ENCODE data around the gene TLR3.

- no peak for TF ChIP-seq EZH2 (IDR thresholded peaks at IDR 0.05; ENCODE audit: low read length)
- TF ChIP-seq, protein P1, sequence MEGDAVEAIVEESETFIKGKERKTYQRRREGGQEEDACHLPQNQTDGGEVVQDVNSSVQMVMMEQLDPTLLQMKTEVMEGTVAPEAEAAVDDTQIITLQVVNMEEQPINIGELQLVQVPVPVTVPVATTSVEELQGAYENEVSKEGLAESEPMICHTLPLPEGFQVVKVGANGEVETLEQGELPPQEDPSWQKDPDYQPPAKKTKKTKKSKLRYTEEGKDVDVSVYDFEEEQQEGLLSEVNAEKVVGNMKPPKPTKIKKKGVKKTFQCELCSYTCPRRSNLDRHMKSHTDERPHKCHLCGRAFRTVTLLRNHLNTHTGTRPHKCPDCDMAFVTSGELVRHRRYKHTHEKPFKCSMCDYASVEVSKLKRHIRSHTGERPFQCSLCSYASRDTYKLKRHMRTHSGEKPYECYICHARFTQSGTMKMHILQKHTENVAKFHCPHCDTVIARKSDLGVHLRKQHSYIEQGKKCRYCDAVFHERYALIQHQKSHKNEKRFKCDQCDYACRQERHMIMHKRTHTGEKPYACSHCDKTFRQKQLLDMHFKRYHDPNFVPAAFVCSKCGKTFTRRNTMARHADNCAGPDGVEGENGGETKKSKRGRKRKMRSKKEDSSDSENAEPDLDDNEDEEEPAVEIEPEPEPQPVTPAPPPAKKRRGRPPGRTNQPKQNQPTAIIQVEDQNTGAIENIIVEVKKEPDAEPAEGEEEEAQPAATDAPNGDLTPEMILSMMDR (optimal IDR thresholded peaks at IDR 0.05 in 1 of 3, IDR thresholded peaks at IDR 0.05 in 1 of 3, conservative IDR thresholded peaks at IDR 0.05 in 1 of 3; ENCODE audit: extremely low read depth in 1 of 3, insufficient read depth in 2 of 3, low read length in 3 of 3), result peak in 1 of 3 experiments; percentile 30
Measured at GRCh38 chr4:186132577-186133242, 63.8 kb downstream of the TLR3 start.

Measured in keratinocyte (primary cell).